Smooth muscle cell of the brain vasculature (primary cell): ENCODE results near the gene PMS2.
"Not testable (repeated sequence)": the region's sequence is repeated elsewhere in the genome, so short reads cannot be mapped to it uniquely, and the experiment has no call there.

Experiments used
- DNase-seq: peaks from one replicate; pipeline ENCODE4 v3.0.0-alpha.2; 2012; ENCODE audit warnings: low read depth, low spot score

Gene PMS2

GRCh38 chr7:5924180-5924579 lies 84.7 kb downstream of the PMS2 start:
- DNase-seq, result not testable (repeated sequence)
